HG03571 (cell line): ENCODE measurements around the gene ADAMTSL1.
"Not testable (repeated sequence)": the region's sequence is repeated elsewhere in the genome, so short reads cannot be mapped to it uniquely, and the experiment has no call there.

Experiments
- ATAC-seq: cut with Tn5 transposase; IDR thresholded peaks from one replicate; pipeline ENCODE4 v1.9.1; 2021; ENCODE audit not compliant: unreplicated experiment

ADAMTSL1 gene

GRCh38 chr9:18837402-18837801, 363.4 kb downstream of the ADAMTSL1 start:
- ATAC-seq = no peak

DNA sequence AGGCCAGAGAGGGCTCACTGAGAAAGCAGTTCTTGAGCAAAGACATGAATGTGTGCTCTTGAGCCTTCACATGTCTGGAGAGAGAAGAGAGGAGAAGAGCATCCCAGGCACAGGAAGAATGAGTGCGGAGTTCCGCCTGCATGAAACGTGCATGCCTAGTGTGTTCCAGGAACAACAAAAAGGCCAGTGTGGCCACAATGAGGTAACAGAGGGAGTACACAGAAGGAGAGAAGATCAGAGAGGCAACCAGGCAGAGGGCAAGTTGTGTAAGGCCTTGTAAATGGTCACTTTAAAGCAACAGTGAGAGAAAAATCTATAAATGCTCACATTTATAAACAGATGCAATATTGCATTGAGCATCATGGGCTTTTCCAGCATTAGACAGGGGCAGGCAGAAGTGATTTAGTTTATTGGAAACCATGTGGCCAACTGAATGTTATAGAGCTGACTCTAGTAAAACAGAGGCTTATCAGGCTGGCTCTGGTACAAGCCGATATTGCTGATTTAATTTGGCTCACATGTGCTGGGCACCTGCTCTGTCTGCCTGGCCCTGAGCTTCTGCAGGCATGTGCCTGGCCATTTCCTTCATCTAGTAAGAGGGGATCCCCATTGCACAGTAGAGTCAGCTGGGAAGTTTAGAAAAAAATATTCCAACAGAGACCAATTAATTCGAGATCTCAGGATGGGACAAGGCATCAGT, 373.8 kb downstream of the ADAMTSL1 start:
- ATAC-seq = no peak

- no peak for ATAC-seq
Observed at GRCh38 chr9:18848657-18849056, 374.7 kb downstream of the ADAMTSL1 start.

DNA sequence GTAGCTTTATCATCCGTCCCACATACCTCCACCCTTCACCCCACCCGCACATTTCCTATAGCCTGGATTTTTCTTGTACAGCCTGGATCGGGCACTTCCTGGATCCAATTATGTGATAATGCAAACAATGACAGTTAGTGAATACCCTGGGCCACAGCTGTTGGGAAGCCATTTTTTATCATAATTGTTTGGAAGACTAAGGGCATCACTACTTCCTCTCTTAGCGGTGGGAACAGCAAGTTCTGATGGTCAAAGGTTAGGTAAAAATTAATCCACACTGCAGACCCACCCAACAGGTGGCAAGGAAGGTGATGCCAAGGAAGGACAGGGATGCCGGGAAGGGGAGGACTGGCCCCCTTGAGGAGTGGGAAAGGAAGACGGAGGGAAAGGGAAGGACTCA, 375.3 kb downstream of the ADAMTSL1 start:
- ATAC-seq = no peak

DNA sequence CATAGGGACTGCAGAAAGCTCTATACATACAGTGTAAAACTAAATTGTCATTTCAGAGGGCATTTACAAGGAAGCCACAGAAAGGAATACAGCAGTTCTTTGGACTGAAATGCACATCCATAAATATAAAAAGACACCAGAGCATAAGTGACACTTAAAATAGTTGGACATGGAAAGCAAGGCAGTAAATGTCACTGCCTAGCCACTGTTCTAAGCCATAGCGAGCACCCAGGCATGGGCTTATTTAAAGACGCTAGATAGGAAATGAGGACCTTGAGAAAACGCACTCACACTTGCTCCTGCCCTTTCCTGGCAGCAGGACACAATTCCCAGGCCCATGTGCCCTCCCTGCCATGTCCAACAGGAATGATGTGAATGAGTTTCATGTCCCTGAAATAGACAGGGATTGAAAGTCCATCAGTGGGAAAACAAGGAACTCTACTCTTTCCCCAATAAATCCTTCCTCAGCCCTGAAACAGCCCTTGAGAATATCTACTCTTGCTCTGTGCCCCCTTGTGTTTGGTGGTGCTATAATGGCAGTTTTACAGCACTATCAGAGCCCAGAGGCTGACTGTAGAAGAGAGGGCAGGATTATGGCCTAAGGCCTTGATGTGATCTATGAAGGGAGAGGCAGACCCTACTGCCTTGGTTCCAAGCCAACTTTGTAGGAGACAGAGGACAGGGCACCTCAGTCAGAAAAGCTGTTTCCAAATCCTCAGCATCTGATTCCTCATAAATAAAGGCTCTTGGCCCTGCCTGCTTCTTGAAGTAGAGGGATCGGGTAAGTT, 376.1 kb downstream of the ADAMTSL1 start:
- ATAC-seq = no peak

DNA sequence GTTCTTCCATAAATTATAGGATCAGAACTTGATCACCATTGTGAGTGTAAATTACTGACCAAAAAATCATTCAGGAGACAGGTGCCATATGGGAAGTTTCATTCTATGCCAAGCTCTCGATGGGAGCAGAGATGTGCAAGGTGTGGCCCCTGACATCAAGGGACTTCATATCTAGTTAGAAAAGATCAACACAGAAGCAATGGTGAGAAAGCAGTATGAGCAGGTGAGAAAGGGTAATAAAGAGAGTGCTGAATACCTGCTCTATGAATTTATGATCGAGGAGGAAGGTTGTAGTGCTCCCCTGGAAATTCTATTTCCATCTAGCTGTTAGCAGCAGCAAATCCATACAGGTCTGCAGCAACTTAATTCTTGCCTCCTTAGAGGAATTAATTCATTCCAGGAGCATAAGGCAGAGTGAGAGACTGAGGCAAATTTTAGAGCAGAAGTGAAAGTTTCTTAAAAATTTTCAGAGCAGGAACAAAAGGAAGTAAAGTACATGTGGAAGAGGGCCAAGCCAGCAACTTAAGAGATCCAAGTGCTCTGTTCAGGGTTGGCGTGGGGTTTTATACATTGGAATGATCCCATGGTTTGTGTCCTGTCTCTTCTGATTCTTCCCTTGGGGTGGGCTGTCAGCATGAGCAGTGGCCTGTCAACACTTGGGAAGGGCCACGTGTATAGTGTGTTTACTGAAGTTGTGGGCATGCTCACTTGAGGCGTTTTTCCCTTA, 377.3 kb downstream of the ADAMTSL1 start:
- no peak for ATAC-seq

GRCh38 chr9:18855656-18856055, 381.7 kb downstream of the ADAMTSL1 start:
- ATAC-seq = no peak

- no peak for ATAC-seq
Observed at GRCh38 chr9:18857334-18857733, 383.4 kb downstream of the ADAMTSL1 start.

DNA sequence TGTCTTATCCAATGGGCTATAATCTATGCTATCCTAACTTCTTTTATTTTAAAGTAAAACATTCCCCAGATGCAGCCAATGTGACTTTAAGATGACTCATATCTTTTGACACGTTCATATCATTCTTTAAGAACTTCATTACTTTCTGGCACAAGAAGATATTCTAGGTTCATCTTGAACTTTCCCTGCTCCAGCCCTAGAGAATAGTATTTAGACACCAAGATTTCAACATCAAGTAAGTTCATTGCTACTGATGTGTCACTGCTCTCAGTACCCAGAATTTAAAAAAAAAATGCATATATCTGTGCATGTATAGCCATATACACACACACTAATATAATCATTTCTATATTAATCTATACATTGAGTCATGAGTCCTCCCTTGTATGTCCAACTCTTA, 383.8 kb downstream of the ADAMTSL1 start:
- ATAC-seq = no peak

- ATAC-seq = no peak
Observed at GRCh38 chr9:18861609-18862544, 387.9 kb downstream of the ADAMTSL1 start.

GRCh38 chr9:18863791-18864190, 389.8 kb downstream of the ADAMTSL1 start:
- ATAC-seq = no peak

- no peak for ATAC-seq
Observed at GRCh38 chr9:18864516-18864915, 390.6 kb downstream of the ADAMTSL1 start.

DNA sequence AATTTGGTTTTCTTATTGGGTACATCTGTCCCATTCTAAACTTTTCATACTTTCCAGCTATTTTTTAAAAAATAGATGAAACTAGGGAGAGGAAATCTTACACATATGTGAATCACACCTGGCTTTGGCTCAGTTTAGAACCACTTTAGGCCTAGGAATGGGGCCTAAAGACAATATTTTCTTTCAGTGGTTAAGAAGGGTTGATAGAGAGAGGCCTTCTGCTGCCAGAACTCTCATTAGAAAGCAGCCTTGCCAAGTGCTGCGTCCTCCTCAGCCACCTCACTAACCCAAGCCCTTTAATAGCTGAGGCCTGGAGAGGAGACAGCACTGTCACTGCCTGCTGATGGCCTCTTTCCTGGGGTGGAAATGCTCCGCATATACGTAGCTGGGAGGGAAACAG, 391.6 kb downstream of the ADAMTSL1 start:
- no peak for ATAC-seq

- no peak for ATAC-seq
Observed at GRCh38 chr9:18866121-18866831, 392.3 kb downstream of the ADAMTSL1 start.

DNA sequence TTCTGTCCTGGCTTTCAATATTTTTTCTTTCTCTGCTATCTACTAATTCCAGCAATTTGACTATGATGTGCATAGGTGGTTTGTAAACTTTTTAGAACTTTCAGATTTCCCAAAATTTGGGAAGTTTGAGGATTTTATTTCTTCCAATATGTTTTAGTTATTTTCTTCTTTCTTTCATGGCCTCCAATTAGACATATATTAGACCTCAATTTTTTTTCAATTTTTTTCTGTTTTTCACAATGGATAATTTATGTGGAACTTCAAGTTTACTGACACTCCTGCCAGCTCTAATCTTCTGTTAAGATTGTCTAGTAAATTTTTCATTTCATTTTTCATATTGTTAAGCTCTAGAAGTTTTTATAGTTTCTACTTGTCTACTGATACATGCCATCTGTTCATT, 395.8 kb downstream of the ADAMTSL1 start:
- no peak for ATAC-seq

DNA sequence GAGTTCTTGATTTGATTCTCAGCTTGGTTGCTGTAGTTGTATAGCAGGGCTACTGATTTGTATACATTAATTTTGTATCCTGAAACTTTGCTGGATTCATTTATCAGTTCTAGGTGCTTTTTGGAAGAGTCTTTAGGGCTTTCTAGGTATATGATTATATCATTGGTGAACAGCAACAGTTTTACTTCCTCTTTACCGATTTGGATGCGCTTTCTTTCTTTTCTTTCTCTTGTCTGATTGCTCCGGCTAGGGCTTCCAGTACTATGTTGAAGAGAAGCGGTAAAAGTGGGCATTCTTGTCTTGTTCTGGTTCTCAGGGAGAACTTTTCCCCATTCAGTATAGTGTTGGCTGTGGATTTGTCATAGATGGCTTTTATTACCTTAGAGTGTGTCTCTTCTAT, 400.1 kb downstream of the ADAMTSL1 start:
- no peak for ATAC-seq

DNA sequence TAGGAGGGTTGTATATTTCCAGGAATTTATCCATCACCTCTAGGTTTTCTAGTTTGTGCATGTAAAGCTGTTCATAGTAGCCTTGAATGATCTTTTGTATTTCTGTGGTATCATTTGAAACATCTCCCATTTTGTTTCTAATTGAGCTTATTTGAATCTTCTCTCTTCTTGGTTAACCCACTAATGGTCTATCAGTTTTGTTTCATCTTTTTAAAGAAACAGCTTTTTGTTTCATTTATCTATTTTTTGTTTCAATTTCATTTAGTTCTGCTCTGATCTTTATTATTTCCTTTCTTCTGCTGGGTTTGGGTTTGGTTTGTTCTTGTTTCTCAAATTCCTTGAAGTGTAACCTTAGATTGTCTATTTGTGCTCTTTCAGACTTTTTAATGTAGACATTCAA, 401.0 kb downstream of the ADAMTSL1 start:
- ATAC-seq = not testable (repeated sequence)

DNA sequence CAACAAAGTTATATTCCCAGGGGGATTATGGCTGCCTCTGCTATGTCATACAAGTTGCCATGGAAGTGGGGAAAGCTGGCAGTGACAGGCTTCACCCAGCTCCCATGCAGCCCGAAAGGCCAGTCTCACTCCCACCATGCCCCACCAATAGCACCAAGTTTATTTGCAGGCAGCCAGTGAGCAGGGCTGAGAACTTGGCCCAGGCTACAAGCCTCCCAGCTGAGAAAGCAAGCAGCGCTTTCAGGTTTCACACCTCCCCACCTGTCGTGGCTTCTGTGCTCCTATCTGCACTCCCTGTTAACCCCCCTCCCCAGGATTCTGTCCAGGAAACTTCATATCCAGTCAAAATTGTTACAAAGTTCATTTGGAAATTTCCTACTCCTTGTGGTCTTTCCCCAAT, 404.0 kb downstream of the ADAMTSL1 start:
- ATAC-seq = no peak

DNA sequence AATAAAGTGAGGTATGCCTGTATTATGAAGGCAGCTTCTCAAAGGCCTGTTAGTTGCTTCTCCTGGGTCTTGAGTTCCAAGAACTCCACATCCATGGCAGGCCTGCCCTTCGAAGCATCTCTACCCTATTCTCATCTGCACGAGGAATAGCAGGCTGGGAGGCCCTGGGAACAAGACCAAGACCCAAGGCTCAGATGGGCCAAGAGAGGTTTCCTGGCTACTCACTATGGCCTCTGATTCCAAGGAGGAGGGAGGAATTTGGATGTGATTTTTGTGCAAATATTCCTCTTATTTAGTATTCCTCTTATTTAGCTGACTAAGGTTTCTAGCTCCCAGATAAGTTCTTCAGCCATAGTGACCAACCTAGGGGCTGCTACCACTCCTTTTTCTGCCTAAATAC, 407.8 kb downstream of the ADAMTSL1 start:
- no peak for ATAC-seq

GRCh38 chr9:18887546-18887945, 413.6 kb downstream of the ADAMTSL1 start:
- ATAC-seq = no peak
